Effector memory CD8-positive, alpha-beta T cell (primary cell): ENCODE data around the gene TMCO1.
"Not testable (repeated sequence)": the region's sequence is repeated elsewhere in the genome, so short reads cannot be mapped to it uniquely, and the experiment has no call there.

ENCODE experiments used
- ATAC-seq: fragments of 150-1000 bp; cut with Tn5 transposase; replicated peaks from 2 replicates; pipeline ENCODE4 v1.10.0; 2021; ENCODE audit warnings: mild to moderate bottlenecking, moderate library complexity
- DNase-seq, 3 experiments: peaks; one replicate each; pipeline ENCODE4 v3.0.0; 2021
- H3K27ac Mint-ChIP-seq, 2 donors: one replicate each; pipeline ENCODE4 v1.8.0; 2022; ENCODE audit warnings: mild to moderate bottlenecking in 2 of 2, mixed read lengths in 2 of 2, moderate library complexity in 2 of 2
- H3K27me3 Mint-ChIP-seq, 2 donors: one replicate each; pipeline ENCODE4 v1.8.0; 2022; ENCODE audit warnings: mixed read lengths in 2 of 2
- H3K36me3 Mint-ChIP-seq: one replicate; pipeline ENCODE4 v1.8.0; 2022; ENCODE audit warnings: mild to moderate bottlenecking, moderate library complexity, mixed read lengths; ENCODE audit not compliant: insufficient read depth
- H3K4me1 Mint-ChIP-seq, 2 donors: one replicate each; pipeline ENCODE4 v1.8.0; 2022; ENCODE audit warnings: low read depth in 2 of 2, mixed read lengths in 2 of 2
- H3K4me3 Mint-ChIP-seq, 2 donors: one replicate each; pipeline ENCODE4 v1.8.0; 2022; ENCODE audit warnings: mild to moderate bottlenecking in 2 of 2, mixed read lengths in 2 of 2, moderate library complexity in 2 of 2
- H3K9me3 Mint-ChIP-seq, 2 donors: one replicate each; pipeline ENCODE4 v1.8.0; 2022; ENCODE audit warnings: mixed read lengths in 2 of 2

The TMCO1 gene

GRCh38 chr1:165726841-165727240 lies 41.8 kb downstream of the TMCO1 start:
- H3K4me1 Mint-ChIP-seq = no peaks in the 10 kb centered on the region
- H3K27ac Mint-ChIP-seq = peak overlapping the region in 1 of 2 donors; percentile 9
- ATAC-seq = no peak
- no peaks in the 10 kb centered on the region for H3K27me3 Mint-ChIP-seq
- no peak for DNase-seq
- H3K4me3 Mint-ChIP-seq = no peak overlapping the region
- no peaks in the 10 kb centered on the region for H3K9me3 Mint-ChIP-seq
- peaks cover 38% of the 10 kb centered on the region for H3K36me3 Mint-ChIP-seq

- Mint-ChIP-seq H3K4me3 (no peak overlapping the region), H3K9me3 (no peaks in the 10 kb centered on the region), H3K27ac (peak overlapping the region in 1 of 2 donors; percentile 17), H3K36me3 (peaks cover 38% of the 10 kb centered on the region), H3K4me1 (no peaks in the 10 kb centered on the region), H3K27me3 (no peaks in the 10 kb centered on the region)
- no peak for DNase-seq
- no peak for ATAC-seq
These were observed 42.5 kb downstream of the TMCO1 start for GRCh38 chr1:165726169-165726568.

GRCh38 chr1:165717918-165718515 lies 50.7 kb downstream of the TMCO1 start:
- no peak overlapping the region for H3K27ac Mint-ChIP-seq
- H3K36me3 Mint-ChIP-seq = no peaks in the 10 kb centered on the region
- no peaks in the 10 kb centered on the region for H3K9me3 Mint-ChIP-seq
- no peak overlapping the region for H3K4me3 Mint-ChIP-seq
- ATAC-seq = peak; percentile 35
- no peaks in the 10 kb centered on the region for H3K27me3 Mint-ChIP-seq
- peak in 2 of 3 experiments; percentile 11 to 24 for DNase-seq
- H3K4me1 Mint-ChIP-seq = no peaks in the 10 kb centered on the region

- not testable (repeated sequence) for H3K4me3 Mint-ChIP-seq, H3K36me3 Mint-ChIP-seq, DNase-seq, H3K4me1 Mint-ChIP-seq, H3K27me3 Mint-ChIP-seq, ATAC-seq, H3K9me3 Mint-ChIP-seq
- peak overlapping the region in 1 of 2 donors; percentile 74 for H3K27ac Mint-ChIP-seq
These were observed 52.2 kb downstream of the TMCO1 start for GRCh38 chr1:165716265-165717051.

- no peaks in the 10 kb centered on the region for H3K4me1 Mint-ChIP-seq
- H3K27ac Mint-ChIP-seq = no peak overlapping the region
- DNase-seq = no peak
- H3K4me3 Mint-ChIP-seq = no peak overlapping the region
- no peak for ATAC-seq
- H3K27me3 Mint-ChIP-seq = peaks cover 8 to 29% of the 10 kb centered on the region in 2 donors
- H3K36me3 Mint-ChIP-seq = no peaks in the 10 kb centered on the region
- H3K9me3 Mint-ChIP-seq = no peaks in the 10 kb centered on the region
These were observed 55.9 kb downstream of the TMCO1 start for GRCh38 chr1:165712764-165713163.

GRCh38 chr1:165707984-165708706 lies 60.5 kb downstream of the TMCO1 start:
- H3K9me3 Mint-ChIP-seq = no peaks in the 10 kb centered on the region
- no peaks in the 10 kb centered on the region for H3K36me3 Mint-ChIP-seq
- H3K4me3 Mint-ChIP-seq = no peak overlapping the region
- DNase-seq (no peak), ATAC-seq (no peak)
- no peak overlapping the region for H3K27ac Mint-ChIP-seq
- H3K27me3 Mint-ChIP-seq = peaks cover 24 to 50% of the 10 kb centered on the region in 2 donors
- no peaks in the 10 kb centered on the region for H3K4me1 Mint-ChIP-seq

GRCh38 chr1:165703648-165704047 lies 65.0 kb downstream of the TMCO1 start:
- Mint-ChIP-seq H3K36me3 (peaks cover 1% of the 10 kb centered on the region), H3K4me1 (peaks cover 3 to 4% of the 10 kb centered on the region in 2 donors), H3K9me3 (no peaks in the 10 kb centered on the region), H3K27me3 (peaks cover 24 to 30% of the 10 kb centered on the region in 2 donors), H3K4me3 (no peak overlapping the region), H3K27ac (no peak overlapping the region)
- DNase-seq (no peak), ATAC-seq (no peak)

- not testable (repeated sequence) for H3K9me3 Mint-ChIP-seq
These were observed 66.7 kb downstream of the TMCO1 start for GRCh38 chr1:165701922-165702321.

GRCh38 chr1:165699577-165699976 lies 69.1 kb downstream of the TMCO1 start:
- Mint-ChIP-seq H3K27me3 (no peaks in the 10 kb centered on the region), H3K4me3 (peak overlapping the region; percentile 10 to 22), H3K9me3 (no peaks in the 10 kb centered on the region), H3K4me1 (peaks cover 23 to 24% of the 10 kb centered on the region in 2 donors), H3K36me3 (peaks cover 14% of the 10 kb centered on the region), H3K27ac (no peak overlapping the region)
- ATAC-seq = no peak
- no peak for DNase-seq

More at GRCh38 chr1:165701922-165702321, 66.7 kb downstream of the TMCO1 start:
- Mint-ChIP-seq H3K4me1 (peaks cover 7 to 16% of the 10 kb centered on the region in 2 donors), H3K27me3 (peaks cover 12 to 13% of the 10 kb centered on the region in 2 donors)
- not testable (repeated sequence) for DNase-seq, H3K27ac Mint-ChIP-seq, H3K36me3 Mint-ChIP-seq, ATAC-seq, H3K4me3 Mint-ChIP-seq

GRCh38 chr1:165698761-165699052 lies 70.0 kb downstream of the TMCO1 start:
- no peak for DNase-seq
- peak overlapping the region; percentile 95 to 99 for H3K4me3 Mint-ChIP-seq
- H3K27ac Mint-ChIP-seq = peak overlapping the region; percentile 96 to 99
- H3K27me3 Mint-ChIP-seq = no peaks in the 10 kb centered on the region
- peaks cover 23 to 24% of the 10 kb centered on the region in 2 donors for H3K4me1 Mint-ChIP-seq
- peaks cover 14% of the 10 kb centered on the region for H3K36me3 Mint-ChIP-seq
- peak; percentile 1 for ATAC-seq
- no peaks in the 10 kb centered on the region for H3K9me3 Mint-ChIP-seq

GRCh38 chr1:165697881-165698760 lies 70.5 kb downstream of the TMCO1 start, which contains the start of gene ALDH9A1:
TSS of gene ALDH9A1 (minus strand) at chr1:165698562. CDS start at chr1:165698558, 4 bp downstream.
- Mint-ChIP-seq H3K27ac (peak within 1 kb of the TSS; percentile 96 to 99), H3K36me3 (peaks cover 14% of the 10 kb centered on the region), H3K4me3 (peak within 1 kb of the TSS; percentile 95 to 99), H3K27me3 (no peaks in the 10 kb centered on the region), H3K4me1 (peaks cover 23 to 24% of the 10 kb centered on the region in 2 donors), H3K9me3 (no peaks in the 10 kb centered on the region)
- ATAC-seq (peak; percentile 90), DNase-seq (peak; percentile 74 to 83 (median 78))

GRCh38 chr1:165697491-165697880 lies 71.2 kb downstream of the TMCO1 start:
- H3K9me3 Mint-ChIP-seq = no peaks in the 10 kb centered on the region
- peaks cover 14% of the 10 kb centered on the region for H3K36me3 Mint-ChIP-seq
- ATAC-seq = no peak
- no peak for DNase-seq
- peak overlapping the region; percentile 96 to 99 for H3K27ac Mint-ChIP-seq
- H3K27me3 Mint-ChIP-seq = no peaks in the 10 kb centered on the region
- H3K4me3 Mint-ChIP-seq = peak overlapping the region; percentile 95 to 99
- peaks cover 24 to 26% of the 10 kb centered on the region in 2 donors for H3K4me1 Mint-ChIP-seq

- Mint-ChIP-seq H3K9me3 (no peaks in the 10 kb centered on the region), H3K27me3 (no peaks in the 10 kb centered on the region), H3K4me3 (peak overlapping the region; percentile 95 to 99), H3K4me1 (peaks cover 26 to 33% of the 10 kb centered on the region in 2 donors), H3K36me3 (peaks cover 14% of the 10 kb centered on the region), H3K27ac (peak overlapping the region; percentile 44 to 96)
- DNase-seq (no peak), ATAC-seq (no peak)
These were observed 72.0 kb downstream of the TMCO1 start for GRCh38 chr1:165696625-165697100.
